ENCODE measurements around the gene BASP1. TPM values are rescaled to one million over a fixed set of nuclear protein-coding genes. Genes with fewer than 3 reads are reported as not detected.

The BASP1 gene
- total and polyA plus RNA-seq, 10 of the 15 experiments (the other 5 are each of a cell fraction or from before 2014, with no cell fraction given), result 27.3 to 190 (median 102) TPM

GRCh38 chr5:17186256-17186655 is 31.2 kb upstream of the BASP1 start:
- H3K27ac ChIP-seq (ENCODE audit: control insufficient read depth, insufficient read depth), result no peak overlapping the region
- in situ Hi-C loops (cut with MboI), result loop anchor here (5.0 to 10.0 kb wide), 2 partner anchors 251 to 394 kb away; partner anchors contain the start of gene MYO10
- ChIA-PET CTCF (no interaction called here), POLR2A (no interaction called here), RAD21 (ENCODE audit: unreplicated experiment) (interaction anchor here (1.6 kb wide), 1 partner anchor 386 kb away, joined by 3 read pairs; no protein-coding TSS in a partner anchor), SMC1A (ENCODE audit: uncharacterized antibody, unreplicated experiment) (no interaction called here)
- no peak overlapping the region for H3K9ac ChIP-seq (ENCODE audit: control insufficient read depth, insufficient read depth, low read length)
- no peak for DNase-seq (ENCODE audit: low read depth, low spot score)
- no peak overlapping the region for H3K4me3 ChIP-seq
- no peaks in the 10 kb centered on the region for H3K4me1 ChIP-seq (ENCODE audit: control insufficient read depth, insufficient read depth, low read length)
- H3K27me3 ChIP-seq (replicated peaks in 1 of 2; ENCODE audit: control insufficient read depth in 2 of 2, insufficient read depth in 2 of 2, low read length in 1 of 2), result no peaks in the 10 kb centered on the region; a peak in 1 of 4 replicates
- no peaks in the 10 kb centered on the region for H3K36me3 ChIP-seq (ENCODE audit: control insufficient read depth in 2 of 2, insufficient read depth in 2 of 2, low read length in 1 of 2)
- intact Hi-C loops (cut with micrococcal nuclease; ENCODE audit: unreplicated experiment), result loop anchor here (5.0 kb wide), 1 partner anchor 499 kb away; no protein-coding TSS in a partner anchor
- BruUV-seq (replicated peaks), result no TSS peak
- no peak overlapping the region for H3K4me2 ChIP-seq (ENCODE audit: control insufficient read depth, insufficient read depth)
- H3K9me3 ChIP-seq (replicated peaks; ENCODE audit: control insufficient read depth, insufficient read depth, low read length), result no peaks in the 10 kb centered on the region
- no peaks in the 10 kb centered on the region for H3K79me2 ChIP-seq (ENCODE audit: control insufficient read depth, insufficient read depth, low read length)
- FAIRE-seq, result no peak
- no peak for TF ChIP-seq SUPT20H (IDR thresholded peaks at IDR 0.05; ENCODE audit: borderline replicate concordance, control insufficient read depth, low read depth, low read length)
- TF ChIP-seq USF1 (IDR thresholded peaks at IDR 0.05; ENCODE audit: borderline replicate concordance, extremely low read length, insufficient read depth, low read depth, low read length), result no peak
- TF ChIP-seq E2F4 (IDR thresholded peaks at IDR 0.05; ENCODE audit: low read depth, low read length), result no peak
- no peak for TF ChIP-seq SIX5 (IDR thresholded peaks at IDR 0.05; ENCODE audit: low read depth, low read length, severe bottlenecking)
- no peak for TF ChIP-seq DPF2 (IDR thresholded peaks at IDR 0.05)
- TF ChIP-seq POLR2AphosphoS5 (IDR thresholded peaks at IDR 0.05; ENCODE audit: low read length), result no peak
- TF ChIP-seq KDM1A (IDR thresholded peaks at IDR 0.05; ENCODE audit: borderline replicate concordance), result no peak
- TF ChIP-seq ZNF592 (IDR thresholded peaks at IDR 0.05), result no peak
- TF ChIP-seq ELK1 (IDR thresholded peaks at IDR 0.05; ENCODE audit: low read depth, low read length), result no peak
- TF ChIP-seq RBBP5 (conservative IDR thresholded peaks at IDR 0.05), result no peak
- TF ChIP-seq TCF12 (IDR thresholded peaks at IDR 0.05; ENCODE audit: low read depth, low read length), result no peak
- TF ChIP-seq NBN (IDR thresholded peaks at IDR 0.05), result no peak
- TF ChIP-seq PAX5 (IDR thresholded peaks at IDR 0.05; ENCODE audit: borderline replicate concordance, low read depth, low read length), result no peak
- no peak for TF ChIP-seq TAF1 (IDR thresholded peaks at IDR 0.05; ENCODE audit: borderline replicate concordance, low read depth, low read length)
- TF ChIP-seq PAX8 (IDR thresholded peaks at IDR 0.05), result no peak
- no peak for TF ChIP-seq RB1 (IDR thresholded peaks at IDR 0.05; ENCODE audit: borderline replicate concordance)
- no peak for ATAC-seq
- WGBS (ENCODE audit: insufficient coverage, insufficient replicate concordance, low lambda C conversion rate, missing lambda C conversion rate), result 43% methylated on average over 4 of the region's 4 CpGs
- no peak overlapping the region for H2AFZ ChIP-seq (ENCODE audit: control insufficient read depth, low read depth, low read length)
- no peaks in the 10 kb centered on the region for H4K20me1 ChIP-seq (ENCODE audit: control insufficient read depth, insufficient read depth)
